ENCODE data around the gene NUAK1.
"Not testable (repeated sequence)": the region's sequence is repeated elsewhere in the genome, so short reads cannot be mapped to it uniquely, and the experiment has no call there.

NUAK1 gene

GRCh38 chr12:106147956-106148355 lies 9.2 kb upstream of the NUAK1 start:
- TF ChIP-seq CTCF (IDR thresholded peaks at IDR 0.05; ENCODE audit: extremely low read depth, missing control alignments), result no peak
- no peak for DNase-seq (ENCODE audit: low spot score)

GRCh38 chr12:106146987-106147386 lies 8.2 kb upstream of the NUAK1 start:
- no peak for TF ChIP-seq CTCF (IDR thresholded peaks at IDR 0.05; ENCODE audit: extremely low read depth, missing control alignments)
- no peak for DNase-seq (ENCODE audit: low spot score)

- DNase-seq (ENCODE audit: low spot score), result no peak
- TF ChIP-seq CTCF (IDR thresholded peaks at IDR 0.05; ENCODE audit: extremely low read depth, missing control alignments), result no peak
Observed at GRCh38 chr12:106145539-106146447, 7.0 kb upstream of the NUAK1 start.

- no peak for TF ChIP-seq CTCF (IDR thresholded peaks at IDR 0.05; ENCODE audit: extremely low read depth, missing control alignments)
- peak; percentile 59 for DNase-seq (ENCODE audit: low spot score)
Observed at GRCh38 chr12:106144847-106145246, 6.1 kb upstream of the NUAK1 start.

GRCh38 chr12:106142591-106143261 lies 4.0 kb upstream of the NUAK1 start:
- no peak for TF ChIP-seq CTCF (IDR thresholded peaks at IDR 0.05; ENCODE audit: extremely low read depth, missing control alignments)
- no peak for DNase-seq (ENCODE audit: low spot score)

- not testable (repeated sequence) for DNase-seq (ENCODE audit: low spot score)
Observed at GRCh38 chr12:106141920-106142319, 3.2 kb upstream of the NUAK1 start.

GRCh38 chr12:106141452-106141851 lies 2.7 kb upstream of the NUAK1 start:
- no peak for TF ChIP-seq CTCF (IDR thresholded peaks at IDR 0.05; ENCODE audit: extremely low read depth, missing control alignments)
- no peak for DNase-seq (ENCODE audit: low spot score)
